Fibroblast of villous mesenchyme (primary cell): Measurements from ENCODE around the gene TTF2. TPM values are rescaled to one million over a fixed set of nuclear protein-coding genes. Genes with fewer than 3 reads are reported as not detected.

Experiments used
- DNase-seq: peaks from one replicate; pipeline ENCODE4 v3.0.0-alpha.2; 2010; ENCODE audit warnings: low read depth
- H3K4me3 ChIP-seq: 2 replicates; pipeline ENCODE4 v1.5.1; 2011; ENCODE audit warnings: low read depth, mild to moderate bottlenecking, low read length
- total RNA-seq: library from RNA; depleted of rRNA; stranded (reverse); fragments of >200 nt; gene quantifications from 2 replicates; pipeline ENCODE4 v1.2.3, GENCODE V29; 2012
- TF ChIP-seq, protein P1 (sequence below): IDR thresholded peaks from 2 replicates; pipeline ENCODE4 v1.5.1; 2012; ENCODE audit warnings: low read depth, mild to moderate bottlenecking, low read length; ENCODE audit not compliant: insufficient read depth

Gene TTF2
- total RNA-seq, 1 donor, result 21.2 TPM

DNA sequence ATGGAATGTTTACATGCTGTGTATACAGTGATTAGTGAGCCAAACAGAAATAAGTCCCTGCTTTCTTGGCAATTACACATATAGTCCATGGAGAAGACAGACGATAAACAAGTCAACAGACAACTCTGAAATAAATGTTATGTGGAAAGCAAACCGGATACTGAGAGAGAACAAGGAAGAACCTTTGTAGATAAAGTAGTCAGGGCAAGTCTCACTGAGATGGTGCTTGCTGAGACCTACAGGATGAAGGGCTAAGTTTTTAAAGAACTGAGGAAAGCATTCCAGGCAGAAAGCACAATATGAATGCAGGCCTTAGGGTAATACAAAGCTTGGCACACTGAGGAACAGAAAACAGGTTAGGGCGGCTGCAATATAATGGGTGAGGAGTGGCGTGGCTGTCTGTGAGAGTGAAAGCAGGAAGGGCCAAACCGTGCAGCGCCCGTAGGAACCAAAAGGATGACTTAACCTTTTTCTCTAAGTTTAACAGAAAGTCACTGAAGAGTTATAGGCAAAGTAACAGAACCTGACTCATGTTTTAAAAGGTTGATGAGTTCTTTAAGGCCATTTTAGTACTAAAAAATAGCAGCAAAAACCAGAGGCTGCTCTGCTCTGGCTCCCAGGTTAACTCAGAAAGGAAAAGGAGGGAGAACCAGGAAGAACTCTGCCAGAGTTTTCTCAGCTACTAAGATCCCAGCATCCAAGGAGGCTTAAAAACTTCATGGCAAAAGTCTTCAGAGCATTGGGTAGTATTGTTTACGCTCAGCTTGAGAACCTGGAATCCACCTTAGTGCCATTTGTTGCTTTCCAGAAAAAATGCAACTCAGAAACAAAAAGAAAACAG is 8.7 kb upstream of the TTF2 start:
- TF ChIP-seq, protein P1, sequence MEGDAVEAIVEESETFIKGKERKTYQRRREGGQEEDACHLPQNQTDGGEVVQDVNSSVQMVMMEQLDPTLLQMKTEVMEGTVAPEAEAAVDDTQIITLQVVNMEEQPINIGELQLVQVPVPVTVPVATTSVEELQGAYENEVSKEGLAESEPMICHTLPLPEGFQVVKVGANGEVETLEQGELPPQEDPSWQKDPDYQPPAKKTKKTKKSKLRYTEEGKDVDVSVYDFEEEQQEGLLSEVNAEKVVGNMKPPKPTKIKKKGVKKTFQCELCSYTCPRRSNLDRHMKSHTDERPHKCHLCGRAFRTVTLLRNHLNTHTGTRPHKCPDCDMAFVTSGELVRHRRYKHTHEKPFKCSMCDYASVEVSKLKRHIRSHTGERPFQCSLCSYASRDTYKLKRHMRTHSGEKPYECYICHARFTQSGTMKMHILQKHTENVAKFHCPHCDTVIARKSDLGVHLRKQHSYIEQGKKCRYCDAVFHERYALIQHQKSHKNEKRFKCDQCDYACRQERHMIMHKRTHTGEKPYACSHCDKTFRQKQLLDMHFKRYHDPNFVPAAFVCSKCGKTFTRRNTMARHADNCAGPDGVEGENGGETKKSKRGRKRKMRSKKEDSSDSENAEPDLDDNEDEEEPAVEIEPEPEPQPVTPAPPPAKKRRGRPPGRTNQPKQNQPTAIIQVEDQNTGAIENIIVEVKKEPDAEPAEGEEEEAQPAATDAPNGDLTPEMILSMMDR, result no peak
- no peak for DNase-seq
- H3K4me3 ChIP-seq, result peak overlapping the region; percentile 10

DNA sequence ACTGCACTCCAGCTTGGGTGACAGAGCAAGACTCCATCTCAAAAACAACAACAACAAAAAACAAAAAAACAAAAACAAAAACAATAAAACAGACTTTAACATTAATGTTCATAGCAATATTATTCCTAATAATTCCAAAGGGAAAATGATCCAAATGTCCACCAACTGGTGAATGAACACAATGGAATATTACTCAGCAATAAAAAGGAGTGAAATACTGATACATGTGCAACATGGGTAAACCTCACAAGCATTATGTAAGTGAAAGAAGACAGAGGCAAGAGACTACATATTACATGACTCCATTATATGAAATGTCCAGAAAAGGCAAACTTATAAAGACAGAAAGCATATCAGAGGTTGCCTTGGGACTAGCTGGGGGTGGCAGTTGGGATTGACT is 6.1 kb upstream of the TTF2 start:
- TF ChIP-seq, protein P1, result no peak
- H3K4me3 ChIP-seq, result no peak overlapping the region
- DNase-seq, result no peak

DNA sequence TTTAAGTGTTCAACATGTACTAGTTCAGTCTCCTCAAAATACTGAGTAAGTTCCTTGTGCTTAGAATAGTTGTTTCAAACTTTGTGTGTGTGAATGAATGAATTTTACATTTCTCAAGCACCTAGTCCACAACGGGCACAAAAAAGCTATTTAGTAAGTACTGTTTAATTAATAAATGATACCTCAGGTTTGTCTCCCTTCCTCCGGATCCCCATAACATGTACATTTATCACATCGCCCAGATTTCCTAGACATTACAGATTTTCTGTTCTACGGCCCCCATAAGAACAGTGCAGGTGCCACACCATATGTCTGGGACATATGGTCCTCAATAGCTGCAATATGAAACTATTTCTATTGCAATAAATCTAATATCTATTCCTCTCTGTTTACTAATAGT is 1.3 kb upstream of the TTF2 start:
- DNase-seq, result no peak
- no peak overlapping the region for H3K4me3 ChIP-seq
- TF ChIP-seq, protein P1, result no peak

DNA sequence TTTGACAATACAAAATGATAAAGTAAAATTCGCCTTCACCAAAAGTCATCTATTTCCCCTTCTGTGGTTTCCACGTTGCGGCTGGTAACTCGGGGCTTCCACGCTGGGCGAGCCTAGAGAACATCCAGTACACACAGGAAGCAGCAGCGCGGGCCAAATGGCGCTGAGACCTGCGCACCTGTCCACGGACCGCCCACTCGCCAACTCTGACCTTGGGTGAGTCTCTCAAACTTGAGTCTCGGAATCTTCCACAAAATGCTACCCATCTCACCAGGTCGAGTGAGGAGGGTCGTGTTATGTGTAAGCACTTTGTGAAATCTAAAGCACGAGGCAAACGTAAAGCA is 820 bp upstream of the TTF2 start:
- H3K4me3 ChIP-seq, result peak overlapping the region; percentile 92
- DNase-seq, result no peak
- TF ChIP-seq, protein P1, result no peak

DNA sequence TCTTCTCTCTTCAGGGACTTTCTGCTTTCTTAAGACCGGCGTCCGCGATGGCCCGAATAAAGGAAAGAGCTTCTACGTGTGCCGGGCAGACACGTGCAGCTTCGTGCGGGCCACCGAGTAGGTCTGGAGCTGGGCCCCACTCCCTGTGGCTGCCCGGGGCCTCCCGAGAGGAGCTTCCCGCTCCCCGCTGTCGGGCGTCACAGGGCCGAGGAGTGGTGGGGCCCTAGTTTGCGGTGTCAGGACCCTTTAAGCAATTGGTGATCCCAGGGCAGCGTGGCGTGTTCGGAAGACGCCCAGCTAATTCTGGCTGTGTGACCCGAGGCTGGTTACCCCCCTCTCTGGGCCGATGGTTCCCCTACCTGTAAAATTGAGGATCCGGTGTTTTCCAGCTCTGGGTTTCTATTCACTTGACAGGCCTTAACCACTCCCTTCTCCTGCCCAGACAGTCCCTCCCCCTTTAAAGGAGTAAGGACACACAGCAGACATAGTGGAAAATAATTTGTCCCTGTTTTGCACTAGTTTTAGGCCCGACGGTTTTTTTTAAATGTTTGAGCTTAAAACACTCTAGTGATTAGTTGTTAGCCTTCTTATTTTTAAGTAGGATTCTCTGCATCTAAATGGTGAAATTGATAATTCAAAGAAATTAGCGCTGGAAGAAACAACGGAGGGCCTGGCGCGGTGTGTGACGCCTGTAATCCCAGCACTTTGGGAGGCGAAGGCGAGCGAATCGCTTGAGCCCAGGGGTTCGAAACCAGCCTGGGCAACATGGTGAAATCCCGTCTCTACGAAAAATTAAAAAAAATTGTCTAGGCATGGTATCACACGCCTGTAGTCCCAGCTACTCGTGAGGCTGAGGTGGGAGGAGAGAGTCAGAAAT is 553 bp downstream of the TTF2 start:
- H3K4me3 ChIP-seq, result peak overlapping the region; percentile 92
- DNase-seq, result peak; percentile 51
- TF ChIP-seq, protein P1, result no peak

DNA sequence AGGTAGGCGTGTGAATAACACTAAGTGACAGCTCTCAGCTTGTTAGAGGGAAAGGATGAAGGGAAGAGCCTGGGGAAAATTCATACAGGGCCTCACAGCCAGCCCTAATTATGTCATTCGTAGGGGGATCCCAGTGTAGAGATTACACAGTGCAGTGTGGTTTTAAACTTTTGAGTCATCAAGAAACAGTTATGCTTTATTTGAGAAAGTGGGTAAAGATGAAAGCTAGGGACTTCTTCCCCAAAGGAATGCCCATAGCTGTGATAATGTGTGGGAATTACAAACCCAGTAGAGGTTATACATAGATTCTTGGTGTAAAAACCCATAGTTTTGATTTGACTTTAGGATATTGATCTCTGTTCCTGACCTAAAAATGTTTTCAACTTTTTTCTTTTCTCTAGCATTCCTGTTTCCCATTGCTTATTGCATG is 1.9 kb downstream of the TTF2 start:
- no peak overlapping the region for H3K4me3 ChIP-seq
- peak; percentile 74 for DNase-seq
- TF ChIP-seq, protein P1, result no peak
